ENCODE measurements around the gene TSPYL2.

The TSPYL2 gene

DNA sequence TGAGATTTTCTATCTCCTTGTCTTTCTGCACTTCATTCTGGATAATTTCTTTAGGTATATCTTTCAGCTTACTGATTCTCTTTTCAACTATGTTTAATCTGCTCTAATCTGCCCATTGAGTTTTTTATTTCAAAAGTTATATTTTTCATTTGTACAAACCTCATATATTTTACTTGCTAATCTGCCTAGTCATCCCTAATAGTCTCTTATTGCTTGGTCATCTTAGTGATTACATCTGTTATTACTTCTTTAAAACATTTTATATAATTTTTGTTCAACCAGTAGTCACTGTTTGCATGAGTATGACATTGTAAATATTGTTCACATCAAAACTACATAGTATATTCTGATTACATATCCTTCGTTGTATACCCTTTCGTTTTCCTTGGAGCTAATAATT is 44.2 kb downstream of the TSPYL2 start:
- no peak for DNase-seq

DNA sequence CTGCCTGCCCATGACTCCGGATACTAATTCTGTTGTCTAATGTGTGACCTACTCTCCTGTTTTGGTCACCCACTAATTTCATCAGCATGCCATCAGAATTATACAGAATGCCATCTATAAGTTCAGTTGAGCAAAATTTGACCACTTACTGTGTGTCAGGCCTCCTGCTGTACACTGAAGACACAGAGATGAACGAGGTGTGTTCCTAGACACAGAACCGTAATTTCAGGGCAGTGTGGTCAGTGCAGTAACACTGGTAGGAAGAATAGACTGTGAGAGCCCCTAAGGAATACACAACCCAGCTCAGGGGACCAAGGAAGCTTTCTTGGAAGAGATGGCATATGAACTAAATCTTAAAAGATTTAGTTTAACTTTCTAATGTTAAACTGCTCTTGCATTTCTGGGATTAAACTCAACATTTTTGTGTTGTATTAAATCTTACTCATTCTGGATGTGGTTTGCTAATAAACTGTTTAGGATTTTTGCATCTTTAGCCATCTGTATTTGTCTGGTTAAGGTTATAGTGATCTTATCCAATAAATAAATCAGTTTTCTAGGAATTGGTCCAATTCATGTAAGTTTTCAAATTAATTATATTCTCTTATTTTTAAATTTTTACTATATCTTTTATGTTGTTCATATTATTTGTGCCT is 46.1 kb downstream of the TSPYL2 start:
- no peak for DNase-seq

DNA sequence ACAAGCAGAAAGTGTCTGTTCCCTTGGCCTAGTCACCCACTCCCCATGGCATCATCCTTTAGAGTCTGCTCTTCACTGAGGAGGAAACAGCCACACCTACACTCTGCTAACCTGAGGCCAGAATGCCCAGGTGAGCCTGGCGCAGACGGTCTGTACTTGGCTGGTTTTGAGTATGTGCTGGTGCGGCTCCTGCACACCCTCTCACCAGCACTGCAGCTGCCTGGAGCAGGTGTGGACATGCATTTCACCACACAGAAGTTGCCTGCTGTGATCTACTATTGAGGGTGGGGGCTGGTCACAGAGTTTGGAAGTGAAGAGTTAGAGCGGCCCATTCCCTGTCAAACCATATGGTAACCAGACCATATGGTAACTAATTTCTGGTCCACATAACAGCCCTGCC is 51.2 kb downstream of the TSPYL2 start:
- DNase-seq: no peak

DNA sequence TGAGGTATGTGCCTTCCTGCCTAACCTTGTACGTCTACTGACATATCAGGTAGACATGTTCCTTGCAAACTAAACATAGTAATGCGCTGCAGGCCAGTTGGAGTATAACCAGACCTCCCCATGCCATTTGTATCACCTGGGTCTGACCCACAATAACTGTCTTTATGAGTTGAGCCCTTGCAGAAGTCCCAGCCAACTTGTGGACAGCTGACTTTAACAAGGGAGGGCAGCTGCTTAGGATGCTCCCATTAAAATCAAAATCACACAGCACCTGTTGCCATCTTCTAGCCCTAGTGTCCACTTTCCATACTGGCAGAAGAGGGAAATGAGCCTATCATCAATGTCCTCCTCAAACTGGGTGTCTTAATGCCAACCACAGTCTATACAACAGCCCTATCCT is 53.4 kb downstream of the TSPYL2 start:
- no peak for DNase-seq
